KOPT-K1 (cell line): Measurements from ENCODE around the gene MON1A.

ENCODE experiments used
- H3K27ac ChIP-seq: fragments of 200-600 bp; sonication (generic); 2 replicates; pipeline ENCODE4 v1.5.1; 2016; ENCODE audit warnings: antibody characterized with exemption, mild to moderate bottlenecking, low read depth, low read length; ENCODE audit not compliant: poor library complexity, severe bottlenecking
- H3K36me3 ChIP-seq: fragments of 200-600 bp; sonication (generic); 2 replicates; pipeline ENCODE4 v1.5.1; 2017; ENCODE audit warnings: antibody characterized with exemption, mild to moderate bottlenecking, low read length, moderate library complexity; ENCODE audit not compliant: insufficient read depth
- H3K9me3 ChIP-seq: fragments of 200-600 bp; sonication (generic); 2 replicates; pipeline ENCODE4 v1.5.1; 2017; ENCODE audit warnings: antibody characterized with exemption, low read length, mild to moderate bottlenecking; ENCODE audit not compliant: insufficient read depth, poor library complexity, severe bottlenecking

Gene MON1A

GRCh38 chr3:49882166-49882565 is 47.4 kb downstream of the MON1A start:
- Histone ChIP-seq H3K9me3 (no peaks in the 10 kb centered on the region), H3K27ac (no peak overlapping the region), H3K36me3 (no peaks in the 10 kb centered on the region)

GRCh38 chr3:49880581-49881315 is 48.9 kb downstream of the MON1A start:
- Histone ChIP-seq H3K27ac (no peak overlapping the region), H3K36me3 (no peaks in the 10 kb centered on the region), H3K9me3 (no peaks in the 10 kb centered on the region)

GRCh38 chr3:49879721-49880120 is 49.9 kb downstream of the MON1A start:
- Histone ChIP-seq H3K36me3 (no peaks in the 10 kb centered on the region), H3K9me3 (no peaks in the 10 kb centered on the region), H3K27ac (no peak overlapping the region)

GRCh38 chr3:49878686-49879085 is 50.9 kb downstream of the MON1A start:
- Histone ChIP-seq H3K9me3 (no peaks in the 10 kb centered on the region), H3K36me3 (no peaks in the 10 kb centered on the region), H3K27ac (no peak overlapping the region)

- H3K27ac ChIP-seq: no peak overlapping the region
- H3K36me3 ChIP-seq: no peaks in the 10 kb centered on the region
- H3K9me3 ChIP-seq: no peaks in the 10 kb centered on the region
Measured at GRCh38 chr3:49877716-49878115, 51.9 kb downstream of the MON1A start.

GRCh38 chr3:49876567-49876966 is 53.0 kb downstream of the MON1A start:
- Histone ChIP-seq H3K36me3 (no peaks in the 10 kb centered on the region), H3K9me3 (no peaks in the 10 kb centered on the region)

GRCh38 chr3:49873623-49874022 is 56.0 kb downstream of the MON1A start:
- H3K27ac ChIP-seq: no peak overlapping the region
- H3K9me3 ChIP-seq: no peaks in the 10 kb centered on the region
- H3K36me3 ChIP-seq: no peaks in the 10 kb centered on the region

More at GRCh38 chr3:49876567-49876966, 53.0 kb downstream of the MON1A start:
- no peak overlapping the region for H3K27ac ChIP-seq

- Histone ChIP-seq H3K27ac (no peak overlapping the region), H3K9me3 (no peaks in the 10 kb centered on the region), H3K36me3 (no peaks in the 10 kb centered on the region)
Measured at GRCh38 chr3:49872801-49873281, 56.8 kb downstream of the MON1A start.

- no peaks in the 10 kb centered on the region for H3K36me3 ChIP-seq
- no peaks in the 10 kb centered on the region for H3K9me3 ChIP-seq
- H3K27ac ChIP-seq: no peak overlapping the region
Measured at GRCh38 chr3:49871531-49872153, 58.0 kb downstream of the MON1A start.

- Histone ChIP-seq H3K36me3 (no peaks in the 10 kb centered on the region), H3K27ac (no peak within 1 kb of the TSS), H3K9me3 (no peaks in the 10 kb centered on the region)
Measured at GRCh38 chr3:49869525-49870126, 60.0 kb downstream of the MON1A start, which contains the start of gene CAMKV. TSS of gene CAMKV (minus strand) at chr3:49869906. CDS start at chr3:49862388, 7,518 bp downstream.

- Histone ChIP-seq H3K27ac (no peak overlapping the region), H3K9me3 (no peaks in the 10 kb centered on the region), H3K36me3 (no peaks in the 10 kb centered on the region)
Measured at GRCh38 chr3:49868862-49869466, 60.6 kb downstream of the MON1A start.

GRCh38 chr3:49867871-49868321 is 61.7 kb downstream of the MON1A start:
- Histone ChIP-seq H3K27ac (no peak overlapping the region), H3K36me3 (no peaks in the 10 kb centered on the region), H3K9me3 (no peaks in the 10 kb centered on the region)

GRCh38 chr3:49867400-49867799 is 62.2 kb downstream of the MON1A start:
- Histone ChIP-seq H3K36me3 (no peaks in the 10 kb centered on the region), H3K9me3 (no peaks in the 10 kb centered on the region), H3K27ac (no peak overlapping the region)

GRCh38 chr3:49865198-49865784 is 64.3 kb downstream of the MON1A start:
- no peaks in the 10 kb centered on the region for H3K36me3 ChIP-seq
- no peaks in the 10 kb centered on the region for H3K9me3 ChIP-seq
- no peak overlapping the region for H3K27ac ChIP-seq

- H3K27ac ChIP-seq: no peak overlapping the region
- H3K36me3 ChIP-seq: no peaks in the 10 kb centered on the region
- H3K9me3 ChIP-seq: no peaks in the 10 kb centered on the region
Measured at GRCh38 chr3:49864505-49864904, 65.1 kb downstream of the MON1A start.
